Dermis blood vessel endothelial cell (primary cell): ENCODE results near the gene MAGI2. TPM values are rescaled to one million over a fixed set of nuclear protein-coding genes. Genes with fewer than 3 reads are reported as not detected.

ENCODE experiments used
- DNase-seq: peaks from one replicate; pipeline ENCODE4 v3.0.0; 2010
- total RNA-seq: library from RNA; depleted of rRNA; stranded (reverse); fragments of >200 nt; gene quantifications from 2 replicates; pipeline ENCODE4 v1.2.3, GENCODE V29; 2014

Gene MAGI2
- total RNA-seq, 1 donor from 2014 or later: 2.4 TPM

- DNase-seq: no peak
Observed at GRCh38 chr7:78463039-78463438, 990.4 kb downstream of the MAGI2 start.

GRCh38 chr7:78450706-78451105 is 1002.8 kb downstream of the MAGI2 start:
- no peak for DNase-seq

GRCh38 chr7:78448911-78449310 is 1004.6 kb downstream of the MAGI2 start:
- no peak for DNase-seq

- no peak for DNase-seq
Observed at GRCh38 chr7:78444267-78444666, 1009.2 kb downstream of the MAGI2 start.

GRCh38 chr7:78443811-78444210 is 1009.7 kb downstream of the MAGI2 start:
- DNase-seq: no peak

GRCh38 chr7:78441737-78442136 is 1011.7 kb downstream of the MAGI2 start:
- DNase-seq: no peak

GRCh38 chr7:78438433-78438832 is 1015.0 kb downstream of the MAGI2 start:
- no peak for DNase-seq

GRCh38 chr7:78437118-78437517 is 1016.3 kb downstream of the MAGI2 start:
- DNase-seq: no peak

- DNase-seq: no peak
Observed at GRCh38 chr7:78435355-78435754, 1018.1 kb downstream of the MAGI2 start.

- DNase-seq: no peak
Observed at GRCh38 chr7:78434281-78434680, 1019.2 kb downstream of the MAGI2 start.

- no peak for DNase-seq
Observed at GRCh38 chr7:78433421-78433820, 1020.0 kb downstream of the MAGI2 start.

- DNase-seq: no peak
Observed at GRCh38 chr7:78429878-78430277, 1023.6 kb downstream of the MAGI2 start.

- no peak for DNase-seq
Observed at GRCh38 chr7:78427209-78427608, 1026.3 kb downstream of the MAGI2 start.

GRCh38 chr7:78420001-78420400 is 1033.5 kb downstream of the MAGI2 start:
- no peak for DNase-seq

- DNase-seq: no peak
Observed at GRCh38 chr7:78417180-78417853, 1036.2 kb downstream of the MAGI2 start.

GRCh38 chr7:78413568-78413967 is 1039.9 kb downstream of the MAGI2 start:
- DNase-seq: no peak

GRCh38 chr7:78412216-78412858 is 1041.1 kb downstream of the MAGI2 start:
- DNase-seq: no peak

- no peak for DNase-seq
Observed at GRCh38 chr7:78407031-78407430, 1046.4 kb downstream of the MAGI2 start.

GRCh38 chr7:78406531-78406930 is 1046.9 kb downstream of the MAGI2 start:
- DNase-seq: no peak

- no peak for DNase-seq
Observed at GRCh38 chr7:78402096-78402495, 1051.4 kb downstream of the MAGI2 start.

GRCh38 chr7:78400038-78400437 is 1053.4 kb downstream of the MAGI2 start:
- DNase-seq: no peak

GRCh38 chr7:78399033-78399769 is 1054.3 kb downstream of the MAGI2 start:
- no peak for DNase-seq

- DNase-seq: no peak
Observed at GRCh38 chr7:78398576-78398975, 1054.9 kb downstream of the MAGI2 start.

GRCh38 chr7:78398081-78398480 is 1055.4 kb downstream of the MAGI2 start:
- DNase-seq: no peak
